PC-9 (cell line): ENCODE measurements around the gene SGIP1. TPM values are rescaled to one million over a fixed set of nuclear protein-coding genes. Genes with fewer than 3 reads are reported as not detected.
A peak's percentile ranks its signal among the peaks of the same experiment; 100 is the strongest.

ENCODE experiments used
- BruUV-seq: library from RNA; stranded (reverse); fragments of 400-500 nt; replicated peaks from 2 replicates; lab custom pipeline; 2021; lab: Mats Ljungman, UMichigan
- CTCF ChIA-PET: fragments of 300-600 bp; sonication (Branson Sonifier 250); formaldehyde crosslinking; loops from one replicate; lab custom pipeline; 2022; ENCODE audit warnings: antibody characterized with exemption; lab: Charles Lee
- POLR2A ChIA-PET: fragments of 300-600 bp; sonication (Branson Sonifier 250); formaldehyde crosslinking; loops from one replicate; lab custom pipeline; 2022; ENCODE audit warnings: antibody characterized with exemption; ENCODE audit not compliant: unreplicated experiment; lab: Charles Lee
- DNase-seq, 2 experiments: peaks; one replicate each; pipeline versions ENCODE4 v3.0.0 to v3.0.0-alpha.2; 2015 to 2022; ENCODE audit warnings: mixed read lengths in 1 of 2
- H2AFZ ChIP-seq: fragments of 200-600 bp; sonication (generic); 2 replicates; pipeline ENCODE4 v1.8.1; 2017; ENCODE audit warnings: antibody characterized with exemption
- H3F3A ChIP-seq: fragments of 200-600 bp; sonication (generic); 2 replicates; pipeline ENCODE4 v1.8.1; 2017; ENCODE audit warnings: antibody characterized with exemption, mild to moderate bottlenecking, low read depth; ENCODE audit not compliant: insufficient read depth
- H3K27ac ChIP-seq: fragments of 200-600 bp; sonication (generic); 2 replicates; pipeline ENCODE4 v1.6.1; 2016; ENCODE audit warnings: mixed run types
- H3K27me3 ChIP-seq: fragments of 200-600 bp; sonication (generic); 2 replicates; pipeline ENCODE4 v1.6.1; 2016; ENCODE audit warnings: low read depth, mixed run types; ENCODE audit not compliant: insufficient read depth
- H3K36me3 ChIP-seq: fragments of 200-600 bp; sonication (generic); 2 replicates; pipeline ENCODE4 v1.6.1; 2016; ENCODE audit warnings: low read depth, mixed run types
- H3K4me1 ChIP-seq: fragments of 200-600 bp; sonication (generic); replicated peaks from 2 replicates; pipeline ENCODE4 v1.6.1; 2016; ENCODE audit warnings: mixed run types; ENCODE audit not compliant: insufficient read depth
- H3K4me2 ChIP-seq: fragments of 200-600 bp; sonication (generic); 2 replicates; pipeline ENCODE4 v1.6.1; 2017; ENCODE audit warnings: mixed run types
- H3K4me3 ChIP-seq: fragments of 200-600 bp; sonication (generic); 2 replicates; pipeline ENCODE4 v1.6.1; 2016; ENCODE audit warnings: mixed run types
- H3K79me2 ChIP-seq: fragments of 200-600 bp; sonication (generic); 2 replicates; pipeline ENCODE4 v1.6.1; 2017; ENCODE audit warnings: low read depth, mixed run types
- H3K9me2 ChIP-seq: fragments of 200-600 bp; sonication (generic); 2 replicates; pipeline ENCODE4 v1.8.1; 2017; ENCODE audit warnings: mild to moderate bottlenecking; ENCODE audit not compliant: insufficient read depth
- H3K9me3 ChIP-seq: fragments of 200-600 bp; sonication (generic); 2 replicates; pipeline ENCODE4 v1.8.1; 2016; ENCODE audit warnings: low read depth; ENCODE audit not compliant: insufficient read depth
- H4K20me1 ChIP-seq: fragments of 200-600 bp; sonication (generic); 2 replicates; pipeline ENCODE4 v1.8.1; 2017; ENCODE audit not compliant: insufficient read depth
- EZH2 ChIP-seq: fragments of 200-600 bp; sonication (generic); IDR thresholded peaks from 2 replicates; pipeline ENCODE4 v1.8.0; 2017; ENCODE audit warnings: antibody characterized with exemption, low read depth
- intact Hi-C: fragments of 100-400 bp; cut with micrococcal nuclease; formaldehyde crosslinking; loops from one replicate; pipeline ENCODE4 v1.10.0; 2022; ENCODE audit not compliant: unreplicated experiment
- total RNA-seq: library from RNA; stranded (reverse); gene quantifications from 2 replicates; pipeline ENCODE4 v1.2.3, GENCODE V29; 2021
- TF ChIP-seq, protein P1 (sequence below): fragments of 200-600 bp; sonication (generic); conservative IDR thresholded peaks from 2 replicates; pipeline ENCODE4 v1.6.1; 2017; ENCODE audit warnings: mixed run types, antibody characterized with exemption, mild to moderate bottlenecking, moderate library complexity

Gene SGIP1
- total RNA-seq, 1 experiment from 2014 or later = not detected

DNA sequence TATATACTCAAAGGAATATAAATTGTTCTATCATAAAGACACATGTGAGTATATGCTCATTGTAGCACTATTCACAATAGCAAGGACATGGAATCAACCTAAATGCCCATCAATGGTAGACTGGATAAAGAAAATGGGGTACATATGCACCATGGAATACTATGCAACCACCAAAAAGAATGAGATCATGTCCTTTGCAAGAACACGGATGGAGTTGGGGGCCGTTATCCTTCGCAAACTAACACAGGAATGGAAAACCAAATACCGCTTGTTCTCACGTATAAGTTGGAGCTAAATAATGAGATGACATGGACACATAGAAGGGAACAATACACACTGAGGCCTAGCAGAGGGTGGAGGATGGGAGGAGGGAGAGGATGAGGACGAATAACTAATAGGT is 16.0 kb upstream of the SGIP1 start:
- H4K20me1 ChIP-seq = no peaks in the 10 kb centered on the region
- peaks cover 4% of the 10 kb centered on the region; the same call in 1 of the 2 replicates for H3K9me3 ChIP-seq
- H2AFZ ChIP-seq = no peak overlapping the region
- no peaks in the 10 kb centered on the region for H3K79me2 ChIP-seq
- CTCF ChIA-PET = no interaction called here
- peaks cover 10% of the 10 kb centered on the region; the same call in 1 of the 2 replicates for H3F3A ChIP-seq
- no peak overlapping the region for H3K4me3 ChIP-seq
- POLR2A ChIA-PET = no interaction called here
- no peak overlapping the region for H3K4me2 ChIP-seq
- H3K27ac ChIP-seq = no peak overlapping the region
- H3K4me1 ChIP-seq = peaks cover 30% of the 10 kb centered on the region
- no peaks in the 10 kb centered on the region for H3K27me3 ChIP-seq
- no TSS peak for BruUV-seq
- H3K36me3 ChIP-seq = no peaks in the 10 kb centered on the region
- H3K9me2 ChIP-seq = no peaks in the 10 kb centered on the region
- intact Hi-C loops = no loop called here
- DNase-seq = no peak
- TF ChIP-seq, protein P1, sequence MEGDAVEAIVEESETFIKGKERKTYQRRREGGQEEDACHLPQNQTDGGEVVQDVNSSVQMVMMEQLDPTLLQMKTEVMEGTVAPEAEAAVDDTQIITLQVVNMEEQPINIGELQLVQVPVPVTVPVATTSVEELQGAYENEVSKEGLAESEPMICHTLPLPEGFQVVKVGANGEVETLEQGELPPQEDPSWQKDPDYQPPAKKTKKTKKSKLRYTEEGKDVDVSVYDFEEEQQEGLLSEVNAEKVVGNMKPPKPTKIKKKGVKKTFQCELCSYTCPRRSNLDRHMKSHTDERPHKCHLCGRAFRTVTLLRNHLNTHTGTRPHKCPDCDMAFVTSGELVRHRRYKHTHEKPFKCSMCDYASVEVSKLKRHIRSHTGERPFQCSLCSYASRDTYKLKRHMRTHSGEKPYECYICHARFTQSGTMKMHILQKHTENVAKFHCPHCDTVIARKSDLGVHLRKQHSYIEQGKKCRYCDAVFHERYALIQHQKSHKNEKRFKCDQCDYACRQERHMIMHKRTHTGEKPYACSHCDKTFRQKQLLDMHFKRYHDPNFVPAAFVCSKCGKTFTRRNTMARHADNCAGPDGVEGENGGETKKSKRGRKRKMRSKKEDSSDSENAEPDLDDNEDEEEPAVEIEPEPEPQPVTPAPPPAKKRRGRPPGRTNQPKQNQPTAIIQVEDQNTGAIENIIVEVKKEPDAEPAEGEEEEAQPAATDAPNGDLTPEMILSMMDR = no peak
- no peak for TF ChIP-seq EZH2

DNA sequence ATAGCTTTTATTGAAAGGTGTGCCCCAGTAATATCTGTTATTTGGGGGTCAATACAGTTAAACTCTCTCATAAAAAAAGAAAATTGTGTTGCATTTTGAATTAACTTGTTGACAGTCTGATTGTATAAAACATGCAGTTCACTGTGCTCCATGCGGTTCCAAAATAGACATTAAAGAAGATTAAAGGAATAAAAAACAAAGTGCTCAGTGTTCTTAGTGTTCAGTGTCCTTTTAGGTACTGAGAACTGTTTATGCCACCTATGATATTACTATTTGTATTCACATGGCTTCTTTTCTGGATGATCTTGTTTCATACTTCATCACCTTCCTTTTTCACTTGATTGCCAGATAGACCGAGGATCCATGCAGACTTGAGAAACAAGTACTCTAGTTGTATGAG is 15.3 kb upstream of the SGIP1 start:
- Histone ChIP-seq H3F3A (peaks cover 10% of the 10 kb centered on the region; the same call in 1 of the 2 replicates), H3K9me3 (peaks cover 4% of the 10 kb centered on the region; the same call in 1 of the 2 replicates), H3K4me1 (peaks cover 30% of the 10 kb centered on the region), H4K20me1 (no peaks in the 10 kb centered on the region), H3K4me2 (no peak overlapping the region), H3K27ac (no peak overlapping the region), H3K27me3 (no peaks in the 10 kb centered on the region), H2AFZ (no peak overlapping the region), H3K36me3 (no peaks in the 10 kb centered on the region), H3K79me2 (no peaks in the 10 kb centered on the region), H3K9me2 (no peaks in the 10 kb centered on the region), H3K4me3 (no peak overlapping the region)
- no peak for DNase-seq
- CTCF ChIA-PET = no interaction called here
- no TSS peak for BruUV-seq
- intact Hi-C loops = no loop called here
- TF ChIP-seq, protein P1 = no peak
- no peak for TF ChIP-seq EZH2
- POLR2A ChIA-PET = no interaction called here

DNA sequence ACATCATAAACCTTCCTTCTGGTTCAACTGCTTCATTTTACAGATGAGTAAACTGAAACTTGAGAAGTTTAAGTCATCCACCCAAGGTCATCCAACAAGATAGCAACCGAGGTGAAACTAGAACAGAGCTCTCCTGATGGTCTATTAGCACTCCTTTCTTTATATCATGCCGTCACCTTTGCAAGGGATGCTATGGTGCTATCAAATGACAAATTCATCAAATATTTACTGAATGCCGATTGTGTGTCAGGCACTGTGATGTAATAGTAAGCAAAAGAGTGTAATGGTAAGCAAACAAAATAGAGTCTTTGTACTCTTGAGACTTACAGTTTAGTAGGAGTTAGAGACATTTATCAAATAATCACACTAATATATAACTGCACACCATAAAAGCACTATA is 14.0 kb upstream of the SGIP1 start:
- no peaks in the 10 kb centered on the region for H4K20me1 ChIP-seq
- intact Hi-C loops = no loop called here
- H3F3A ChIP-seq = peaks cover 10% of the 10 kb centered on the region; the same call in 1 of the 2 replicates
- H3K36me3 ChIP-seq = no peaks in the 10 kb centered on the region
- TF ChIP-seq, protein P1 = no peak
- no peak for TF ChIP-seq EZH2
- no peaks in the 10 kb centered on the region for H3K79me2 ChIP-seq
- BruUV-seq = no TSS peak
- peaks cover 4% of the 10 kb centered on the region; the same call in 1 of the 2 replicates for H3K9me3 ChIP-seq
- no peaks in the 10 kb centered on the region for H3K27me3 ChIP-seq
- H2AFZ ChIP-seq = peak overlapping the region; percentile 31; the same call in 1 of the 2 replicates
- peak overlapping the region; percentile 71 for H3K27ac ChIP-seq
- H3K4me1 ChIP-seq = peaks cover 30% of the 10 kb centered on the region
- POLR2A ChIA-PET = no interaction called here
- H3K4me2 ChIP-seq = peak overlapping the region; percentile 33; the same call in 1 of the 2 replicates
- CTCF ChIA-PET = no interaction called here
- H3K4me3 ChIP-seq = no peak overlapping the region
- peak in 1 of 2 experiments; percentile 76 for DNase-seq
- H3K9me2 ChIP-seq = no peaks in the 10 kb centered on the region
